HG02571 (cell line): ENCODE data around the gene GPR148.

Experiments used
- ATAC-seq: cut with Tn5 transposase; IDR thresholded peaks from one replicate; pipeline ENCODE4 v1.9.1; 2021; ENCODE audit warnings: mild to moderate bottlenecking, moderate library complexity; ENCODE audit not compliant: unreplicated experiment

The GPR148 gene

DNA sequence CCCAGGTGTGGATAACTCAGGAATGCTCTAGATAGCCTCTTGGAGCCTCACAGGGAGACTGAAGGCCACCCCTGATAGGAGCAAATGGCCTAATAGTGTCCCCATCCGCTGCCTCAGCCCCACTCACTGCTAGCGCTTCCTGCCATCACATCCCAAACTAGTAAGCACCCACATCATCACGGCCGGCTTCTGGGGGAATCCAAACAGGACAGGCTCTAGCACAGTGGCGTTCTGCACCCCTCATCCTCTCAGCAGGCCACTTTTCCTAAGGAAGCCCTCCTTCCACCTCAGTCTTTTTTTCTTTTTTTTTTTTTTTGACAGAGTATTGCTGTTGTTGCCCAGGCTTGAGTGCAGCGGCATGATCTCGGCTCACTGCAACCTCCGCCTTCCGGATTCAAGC, 20.2 kb downstream of the GPR148 start:
- ATAC-seq, result no peak

DNA sequence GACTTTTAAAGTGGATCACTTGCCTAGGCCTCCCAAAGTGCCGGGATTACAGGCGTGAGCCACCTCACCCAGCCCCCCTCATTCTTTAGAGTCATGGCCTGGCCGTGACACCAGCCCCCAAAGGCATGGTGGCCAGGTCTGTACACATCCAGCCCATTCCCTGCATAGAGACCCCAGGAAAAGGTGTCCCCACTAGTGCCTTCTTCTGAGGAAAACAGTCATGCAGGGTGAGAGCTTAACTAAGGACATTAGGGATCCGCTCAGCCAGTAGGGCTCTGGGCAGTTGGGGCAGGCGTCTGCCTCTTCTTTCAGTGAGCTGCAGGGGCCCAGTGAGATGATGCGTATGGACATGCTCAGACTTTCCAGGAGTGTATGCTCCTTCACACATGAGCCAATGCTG, 20.8 kb downstream of the GPR148 start:
- ATAC-seq, result no peak

DNA sequence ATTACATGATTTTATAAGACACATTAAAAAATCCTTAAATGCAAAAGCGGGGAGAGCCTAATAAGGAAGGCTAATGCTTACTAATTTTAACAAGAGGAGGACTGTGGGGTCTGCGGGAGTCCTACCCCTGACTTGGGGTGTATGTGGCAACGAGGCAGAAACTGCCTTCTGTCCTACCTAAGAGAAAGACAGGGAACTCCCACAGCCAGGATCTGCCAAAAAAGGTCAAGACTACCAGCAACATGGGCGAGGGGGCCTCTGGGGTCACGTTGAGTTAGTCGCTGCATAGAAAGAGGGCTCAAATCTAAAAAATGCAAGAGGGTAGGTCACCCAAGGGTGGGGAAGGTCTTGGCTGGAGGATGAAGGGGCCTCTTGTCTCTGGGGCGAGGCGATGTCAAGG, 25.9 kb downstream of the GPR148 start:
- no peak for ATAC-seq

DNA sequence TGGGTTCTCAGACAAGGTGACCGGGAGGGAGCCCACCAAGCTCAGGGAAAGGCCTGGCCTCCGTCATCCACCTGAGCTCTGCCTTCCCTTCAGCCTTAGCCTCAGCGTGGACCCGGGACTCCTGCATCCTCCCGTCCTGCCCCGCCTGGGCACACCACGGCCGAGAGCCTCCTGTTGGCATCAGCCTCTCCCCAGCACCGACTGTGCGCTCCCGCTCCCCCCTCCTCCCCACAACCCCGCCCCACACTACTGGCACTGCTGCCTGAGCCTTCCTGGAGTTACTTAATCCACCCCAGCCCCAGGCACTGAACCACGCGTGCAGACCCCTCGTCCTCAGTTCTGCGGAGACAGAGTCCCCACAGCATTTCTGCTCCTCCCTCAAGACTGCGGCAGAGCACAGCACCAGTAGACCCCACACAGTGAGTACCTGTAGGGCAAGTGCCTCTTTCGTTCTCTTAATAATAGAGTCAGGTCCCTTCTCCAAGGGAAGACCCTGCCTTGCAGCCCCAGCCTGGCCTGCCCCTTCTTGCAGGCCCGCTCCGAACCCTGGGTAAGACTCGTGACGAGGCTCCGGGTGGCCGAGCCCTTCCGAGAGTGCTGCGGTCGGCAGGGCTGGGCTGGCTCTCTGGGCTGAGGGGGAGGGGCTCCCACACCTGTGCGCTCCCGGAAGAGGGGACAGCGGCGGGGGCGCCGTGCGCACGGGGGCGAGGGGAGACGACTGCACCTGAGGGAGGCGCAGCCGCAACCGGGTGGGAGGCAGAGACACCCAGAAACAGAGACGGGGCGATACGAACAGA, 26.6 kb downstream of the GPR148 start, which contains the start of gene AMER3:
TSS of gene AMER3 (plus strand) at position 285 of the 797 bp plus-strand sequence. CDS start 6,533 bp downstream, outside the sequence.
- no peak for ATAC-seq

DNA sequence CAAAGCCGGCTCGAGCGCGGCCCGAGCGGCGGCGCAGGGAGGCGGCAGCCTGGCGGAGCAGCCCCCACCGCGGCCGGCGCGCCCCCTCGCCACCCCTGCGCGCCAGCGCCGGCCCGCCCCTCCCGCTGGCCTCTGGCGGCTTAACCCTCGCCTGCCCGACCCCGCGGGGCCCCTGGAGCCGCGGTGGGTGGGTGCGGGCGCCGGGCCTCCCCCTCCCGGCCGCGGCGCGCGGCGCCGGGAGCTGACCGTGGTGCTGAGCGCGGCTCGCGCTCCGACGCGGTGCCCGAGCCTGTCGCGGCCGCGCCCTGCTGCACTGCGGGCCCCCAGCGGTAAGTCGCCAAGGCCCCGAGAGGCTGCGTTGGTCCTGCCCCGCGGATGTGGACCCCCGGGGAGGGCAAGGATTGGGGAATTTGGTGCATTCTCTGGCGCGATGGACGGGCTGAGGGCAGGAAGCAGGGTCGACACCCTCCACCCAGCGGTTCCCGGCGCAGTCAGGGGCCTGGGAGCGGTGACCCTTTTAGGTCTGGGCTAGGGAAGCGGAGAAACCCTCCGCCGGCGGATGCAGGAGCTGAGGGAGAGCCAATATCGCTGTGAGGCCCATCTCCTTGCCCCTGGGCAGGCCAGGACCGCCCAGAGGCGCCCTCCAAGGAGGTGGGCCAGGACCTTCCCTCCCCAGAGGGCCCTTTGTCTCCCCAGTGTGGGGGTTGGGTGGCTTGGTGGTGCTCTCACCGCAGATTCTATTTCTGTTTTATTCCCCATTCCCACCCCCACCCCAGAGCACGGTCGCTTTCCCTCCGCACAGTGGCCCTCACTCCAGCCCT, 27.4 kb downstream of the GPR148 start:
- ATAC-seq, result no peak

DNA sequence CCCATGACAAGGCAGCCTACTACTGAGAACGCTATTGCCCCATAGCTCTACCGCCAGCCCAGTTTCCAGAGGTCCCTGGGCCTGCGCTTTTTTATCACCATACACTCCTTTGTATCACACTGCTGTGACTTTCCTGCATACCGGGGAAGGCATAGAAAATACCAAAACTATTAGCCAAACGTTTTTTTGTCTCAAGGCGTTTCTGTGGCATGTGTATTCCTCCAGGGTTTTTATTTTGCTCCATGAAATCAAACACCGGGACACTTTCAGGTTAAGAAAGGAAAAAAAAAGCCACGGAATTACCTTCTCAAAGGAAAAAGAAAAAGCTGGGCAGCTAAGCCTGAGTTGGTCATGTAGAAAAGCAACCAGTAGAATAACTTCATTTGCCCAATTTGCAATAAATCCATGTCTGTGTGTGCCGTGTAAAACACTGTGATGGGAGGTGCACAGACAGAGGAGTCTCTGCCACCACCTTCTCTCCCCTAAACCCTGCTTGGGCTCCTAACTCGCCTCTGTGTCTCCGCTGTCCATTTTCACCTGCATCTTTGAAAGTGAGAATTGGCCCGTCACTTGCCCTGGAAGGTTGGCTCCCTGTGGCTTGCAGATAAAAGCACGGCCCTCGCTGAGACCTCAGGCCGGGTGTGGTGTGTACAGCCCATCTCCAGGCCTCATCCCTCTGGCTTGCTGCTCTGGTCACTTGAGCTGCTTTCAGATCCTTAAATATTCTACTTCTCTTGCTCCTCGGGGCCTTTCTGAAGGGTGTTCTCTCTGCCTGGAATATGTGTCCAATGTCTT, 28.2 kb downstream of the GPR148 start:
- no peak for ATAC-seq

DNA sequence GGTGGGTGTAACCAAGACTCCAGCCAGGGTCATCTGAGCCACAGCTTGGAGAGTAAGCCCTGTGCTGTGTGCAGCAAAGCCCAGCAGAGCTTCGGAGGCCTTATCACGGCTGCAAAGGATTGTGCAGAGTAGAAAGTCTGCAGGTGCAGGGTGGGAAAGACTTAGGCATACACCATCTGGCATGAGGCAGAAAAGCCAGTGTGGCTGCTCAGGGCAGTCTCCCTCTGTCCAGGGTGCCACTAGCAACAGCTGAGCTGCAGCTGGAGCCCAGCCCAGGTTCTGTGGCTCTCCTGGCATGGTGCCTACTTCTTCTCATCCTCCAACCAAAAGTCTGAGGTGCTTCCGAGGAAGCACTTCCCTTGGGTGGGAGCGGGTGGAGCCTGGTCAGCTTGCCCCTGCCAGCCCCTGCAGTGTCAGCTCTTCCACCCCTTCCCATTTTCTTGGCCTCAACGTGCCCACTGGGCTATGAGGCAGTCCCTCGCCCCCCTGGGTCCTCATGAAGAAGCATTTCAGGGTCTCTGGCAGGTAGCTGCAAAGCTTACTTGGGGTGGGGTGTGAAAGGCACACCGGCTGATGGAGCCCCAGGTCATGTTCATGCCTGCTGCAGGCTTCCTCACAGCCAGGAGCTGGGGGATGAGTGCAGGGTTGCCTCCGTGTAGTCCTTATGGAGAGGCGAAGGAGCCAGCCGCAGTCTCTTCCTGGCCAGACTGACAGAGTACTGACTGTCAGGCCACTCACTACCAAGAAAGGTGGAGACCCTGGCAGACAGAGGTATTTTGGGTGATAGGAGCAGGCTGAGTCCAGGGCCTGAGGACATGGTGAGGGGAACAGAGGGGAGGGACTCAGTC, 31.3 kb downstream of the GPR148 start:
- no peak for ATAC-seq

DNA sequence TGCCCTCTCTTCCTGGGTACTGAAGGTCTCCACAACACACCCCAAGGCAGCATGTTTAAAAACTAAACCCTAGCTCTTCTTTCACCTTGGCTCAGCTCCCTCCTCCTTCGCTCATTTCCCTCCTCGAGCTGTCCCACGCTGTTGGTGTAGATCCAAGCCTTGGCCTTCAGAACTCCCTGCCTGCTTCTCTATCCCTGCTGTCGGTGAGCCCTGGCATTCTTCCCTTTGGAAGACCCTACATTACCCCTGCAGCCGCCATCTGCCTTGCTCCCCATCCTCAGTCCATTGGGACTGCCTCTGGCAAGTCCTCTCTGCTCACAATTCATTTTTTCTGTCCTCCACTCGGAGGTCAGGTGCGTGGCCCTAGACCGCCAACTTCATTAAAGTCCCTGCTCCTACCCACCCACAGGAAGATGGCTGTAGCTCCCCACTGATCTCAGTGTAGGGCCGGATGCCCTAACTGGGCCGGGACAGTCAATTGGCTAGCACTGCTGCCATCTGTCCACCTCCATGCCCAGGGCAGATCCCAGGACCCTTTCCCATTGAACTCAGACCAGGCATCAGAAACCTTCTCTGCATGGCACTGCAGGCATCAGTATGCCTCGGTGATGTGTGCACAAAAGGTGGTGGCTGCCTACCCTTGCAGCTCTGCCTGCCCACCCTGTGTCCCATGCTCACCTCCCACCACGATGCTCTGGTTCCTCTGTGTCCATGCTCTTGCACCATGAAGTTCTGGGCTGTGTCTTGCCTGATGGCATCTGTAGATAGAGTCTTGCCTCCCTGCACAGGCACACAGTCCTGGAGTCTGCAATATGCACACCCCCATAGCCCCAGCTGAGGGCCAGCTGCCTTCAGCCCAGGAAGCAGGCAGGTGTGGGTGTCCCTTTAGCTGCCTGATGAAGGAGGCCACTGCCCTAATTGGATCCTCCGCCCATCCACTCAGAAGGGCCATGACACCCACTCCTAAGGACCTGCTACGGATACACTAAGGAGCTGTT, 32.2 kb downstream of the GPR148 start:
- no peak for ATAC-seq

DNA sequence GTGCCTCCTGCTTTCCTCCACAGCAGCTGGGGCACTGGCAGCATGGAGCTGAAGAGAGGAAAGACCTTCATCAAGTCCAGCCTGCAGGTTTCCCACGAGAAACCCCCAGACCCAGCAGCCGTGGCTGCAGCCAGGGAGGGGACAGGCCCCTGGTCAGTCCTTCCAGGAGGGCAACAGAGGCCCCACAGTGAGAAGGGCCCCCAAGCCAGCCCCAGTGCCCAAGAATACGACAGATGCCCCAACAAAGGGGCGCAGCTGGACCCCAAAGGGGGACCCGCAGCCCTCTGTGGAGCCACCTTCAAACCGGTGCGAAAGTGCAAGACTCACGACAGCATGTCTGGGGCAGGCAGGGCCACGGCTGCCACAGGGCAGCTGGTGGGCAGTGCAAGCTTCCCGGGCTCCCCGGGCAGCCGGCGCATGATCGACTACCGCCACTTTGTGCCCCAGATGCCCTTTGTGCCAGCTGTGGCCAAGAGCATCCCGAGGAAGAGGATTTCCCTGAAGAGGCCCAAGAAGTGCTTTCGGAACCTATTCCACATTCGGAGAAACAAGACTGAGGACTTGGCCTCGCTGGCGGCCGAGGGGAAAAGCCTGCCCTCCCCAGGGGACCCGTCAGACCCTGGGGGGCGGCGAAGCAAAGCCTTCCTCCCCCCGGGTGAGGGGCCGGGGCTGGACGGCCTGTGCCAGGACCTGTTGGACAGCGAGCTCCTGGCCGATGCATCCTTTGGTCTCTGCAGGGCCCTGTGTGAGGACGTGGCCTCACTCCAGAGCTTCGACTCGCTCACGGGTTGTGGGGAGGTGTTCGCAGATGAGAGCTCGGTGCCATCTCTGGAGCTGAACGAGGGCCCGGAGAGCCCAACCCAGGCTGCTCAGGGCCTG, 33.4 kb downstream of the GPR148 start:
- no peak for ATAC-seq

DNA sequence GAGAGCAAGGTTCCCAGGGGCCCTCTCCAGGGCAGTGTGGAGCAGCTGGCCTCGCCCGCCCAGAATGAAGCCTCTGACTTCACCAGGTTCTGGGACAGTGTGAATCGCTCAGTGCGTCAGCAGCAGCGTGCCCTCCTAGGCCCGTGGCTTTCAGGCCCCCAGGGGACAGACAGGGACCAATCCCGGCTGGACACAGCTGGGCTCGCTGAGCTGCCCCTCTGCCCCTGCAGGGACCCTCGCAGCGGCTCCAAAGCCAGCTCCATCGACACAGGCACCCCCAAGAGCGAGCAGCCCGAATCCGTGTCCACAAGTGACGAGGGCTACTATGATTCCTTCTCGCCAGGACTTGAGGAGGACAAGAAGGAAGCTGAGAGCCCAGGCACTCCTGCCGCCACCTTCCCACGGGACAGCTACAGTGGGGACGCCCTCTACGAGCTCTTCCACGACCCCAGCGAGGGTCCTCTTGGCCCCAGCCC, 34.1 kb downstream of the GPR148 start:
- no peak for ATAC-seq

DNA sequence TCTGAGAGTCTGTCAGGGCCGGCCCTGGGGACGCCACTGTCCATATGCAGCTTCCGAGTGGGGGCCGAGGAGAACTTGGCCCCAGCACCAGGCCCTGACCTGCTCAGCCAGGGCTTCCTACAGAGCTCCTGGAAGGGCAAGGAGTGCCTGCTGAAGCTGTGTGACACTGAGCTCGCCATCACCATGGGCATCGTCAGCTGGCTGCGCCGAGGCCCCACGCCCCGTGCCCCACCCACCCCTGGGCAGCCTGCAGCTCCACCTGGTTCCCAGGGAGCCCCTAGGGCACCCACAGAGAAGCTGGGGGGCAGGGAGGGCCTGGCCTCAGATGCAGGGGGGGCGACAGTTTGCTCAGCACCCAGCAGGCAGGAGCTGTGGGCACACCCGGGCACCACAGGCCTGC, 34.5 kb downstream of the GPR148 start:
- no peak for ATAC-seq

DNA sequence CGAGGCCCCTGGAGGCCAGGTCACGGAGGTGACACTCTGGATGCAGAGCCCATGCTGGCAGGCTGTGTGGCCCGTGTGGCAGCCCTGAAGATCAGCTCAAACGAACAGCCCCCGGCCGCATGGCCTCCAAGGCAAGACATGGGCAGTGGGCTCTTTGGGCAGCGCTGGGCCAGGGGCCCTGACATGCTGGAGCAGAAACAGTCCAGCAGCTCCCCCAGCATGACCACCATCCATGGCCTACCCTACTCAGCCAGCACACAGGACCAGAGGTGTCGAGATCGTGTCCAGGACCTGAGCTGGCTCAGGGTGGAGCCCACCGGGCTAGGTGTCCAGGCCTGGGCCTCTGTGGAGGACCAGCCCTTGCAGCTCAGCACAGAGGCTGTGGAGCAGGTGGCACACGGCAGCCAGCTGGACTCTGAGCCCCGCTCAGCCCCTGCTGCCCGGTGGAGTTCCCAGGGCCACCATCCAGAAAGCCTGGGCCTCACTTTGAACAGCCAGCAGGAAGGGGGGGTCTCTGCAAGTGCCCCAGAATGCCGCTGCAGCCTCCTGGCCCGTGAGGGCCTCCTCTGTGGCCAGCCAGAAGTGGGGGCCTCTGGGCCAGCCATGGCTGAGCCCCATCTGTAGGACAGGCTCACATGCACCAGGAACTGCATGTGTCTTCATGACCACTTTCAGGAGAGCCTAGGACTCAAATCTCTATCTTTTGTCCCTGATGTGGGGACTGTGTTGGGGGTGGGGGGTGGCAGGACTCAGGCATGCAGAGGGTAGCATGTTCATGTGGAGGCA, 35.4 kb downstream of the GPR148 start:
- ATAC-seq, result no peak

DNA sequence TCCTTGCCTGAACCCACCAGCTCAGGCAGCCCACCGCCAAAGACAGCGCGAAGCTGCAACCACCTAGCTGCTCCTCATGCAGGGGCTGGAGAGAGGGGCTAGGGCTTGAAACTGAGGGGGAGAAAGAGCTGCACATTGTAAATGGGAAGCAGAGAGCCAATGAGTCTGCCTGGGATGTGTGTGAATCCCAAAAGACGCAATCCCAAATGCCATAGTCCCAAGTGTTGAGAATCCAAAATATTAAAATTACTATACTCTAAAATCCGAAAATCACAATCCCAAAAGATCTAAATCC, 35.9 kb downstream of the GPR148 start:
- no peak for ATAC-seq

DNA sequence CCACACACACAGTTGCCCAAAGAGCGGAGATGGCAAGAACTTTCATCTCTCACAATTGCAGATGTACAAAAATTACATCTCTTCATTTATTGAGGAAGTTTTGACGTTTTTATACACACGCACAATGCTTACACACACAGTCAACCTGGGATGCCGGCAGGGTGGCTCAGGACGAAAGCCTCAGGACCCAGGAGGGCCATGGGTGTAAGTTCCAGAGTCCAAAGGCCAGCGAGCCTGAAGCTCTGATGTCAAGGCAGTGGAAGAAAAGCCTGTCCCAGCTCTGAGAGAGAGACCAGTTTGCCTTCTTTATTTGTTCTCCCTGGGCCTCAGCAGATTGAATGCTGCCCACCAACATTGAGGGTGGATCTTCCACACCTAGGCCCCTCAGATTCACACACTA, 36.6 kb downstream of the GPR148 start:
- no peak for ATAC-seq

DNA sequence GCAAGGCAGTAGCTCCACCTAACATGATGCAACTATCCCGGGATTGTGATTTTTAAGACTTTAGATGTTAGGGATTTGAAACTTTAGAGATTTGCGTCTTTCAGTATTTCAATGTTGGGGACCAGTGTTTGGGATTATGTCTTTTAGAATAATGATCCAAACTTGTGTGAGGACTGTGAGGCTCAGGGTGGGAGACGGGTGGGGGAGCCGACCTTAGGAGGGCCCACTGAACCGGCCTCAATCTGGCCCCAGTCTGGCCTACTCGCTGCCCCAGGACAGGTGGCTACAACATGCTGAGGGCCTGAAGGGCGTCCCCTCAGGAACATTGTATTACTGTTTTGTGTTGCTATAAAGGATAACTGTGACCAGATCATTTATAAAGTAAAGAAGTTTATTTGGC, 37.2 kb downstream of the GPR148 start:
- no peak for ATAC-seq

DNA sequence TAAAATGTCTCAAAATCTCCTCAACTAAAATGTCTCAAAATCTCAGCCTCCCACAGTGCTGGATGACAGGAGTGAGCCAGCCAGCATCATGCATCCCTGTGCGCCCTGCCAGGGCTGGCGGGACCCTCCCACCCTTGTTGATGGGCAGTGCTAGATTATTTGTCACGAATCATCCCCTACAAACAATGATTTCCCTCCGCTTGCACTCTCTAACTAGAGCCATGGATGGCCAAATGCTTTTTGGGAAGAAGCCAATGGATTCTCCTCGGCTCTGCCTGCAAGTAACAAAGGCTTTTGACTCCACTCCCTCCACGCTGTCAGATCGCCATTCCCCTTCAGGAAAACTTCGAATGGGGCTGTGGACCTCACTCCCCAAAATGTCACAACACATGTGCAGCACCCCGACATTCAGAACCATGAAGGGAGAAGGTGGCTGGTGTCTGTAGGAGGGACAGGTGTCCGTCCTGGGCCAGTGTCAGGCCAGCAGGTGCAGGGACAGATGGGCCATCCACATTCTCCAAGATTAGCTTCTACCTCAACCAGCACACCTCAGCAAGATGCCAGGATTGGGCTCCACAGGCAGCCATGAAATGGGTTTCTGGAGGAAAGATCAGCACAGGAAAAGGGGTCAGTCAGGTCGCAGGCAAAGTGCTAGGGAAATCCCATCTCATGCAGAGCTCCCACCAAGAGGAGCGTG, 38.0 kb downstream of the GPR148 start:
- ATAC-seq, result no peak

DNA sequence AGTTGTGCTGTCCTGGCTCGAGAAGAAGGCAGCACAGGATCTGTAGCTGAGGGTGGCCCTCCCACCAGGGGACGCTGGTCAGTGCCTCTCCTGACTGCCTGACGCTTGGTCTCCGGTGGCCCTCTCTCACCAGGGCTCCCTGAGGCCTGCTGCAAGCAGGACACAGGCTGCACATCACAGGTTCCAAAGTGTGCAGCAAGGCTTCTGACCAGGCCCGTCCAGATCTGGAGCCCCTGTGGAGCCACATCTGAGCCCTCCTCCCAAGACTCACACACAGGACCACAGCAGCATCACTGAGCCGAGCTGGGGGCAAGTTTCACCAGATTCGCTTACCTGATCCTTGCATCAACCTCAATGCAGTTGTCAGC, 38.5 kb downstream of the GPR148 start:
- no peak for ATAC-seq
